ENCODE data around the gene PES1. TPM values are rescaled to one million over a fixed set of nuclear protein-coding genes. Genes with fewer than 3 reads are reported as not detected.
"Not testable (repeated sequence)": the region's sequence is repeated elsewhere in the genome, so short reads cannot be mapped to it uniquely, and the experiment has no call there.

Gene PES1
- total RNA-seq, 1 experiment from 2014 or later: 73.8 TPM

GRCh38 chr22:30574095-30574981 is 17.4 kb downstream of the PES1 start, which contains the start of gene GAL3ST1:
Gene GAL3ST1 (minus strand): TSS chr22:30574665. CDS start chr22:30557392, 17,273 bp downstream.
- Histone ChIP-seq H3K36me3 (peaks cover 9% of the 10 kb centered on the region; the same call in 1 of the 2 replicates), H3K27me3 (no peaks in the 10 kb centered on the region), H3K4me3 (no peak within 1 kb of the TSS), H3K4me1 (no peaks in the 10 kb centered on the region), H3K27ac (no peak within 1 kb of the TSS), H3K9me3 (replicated peaks) (no peaks in the 10 kb centered on the region)
- DNase-seq: no peak

DNA sequence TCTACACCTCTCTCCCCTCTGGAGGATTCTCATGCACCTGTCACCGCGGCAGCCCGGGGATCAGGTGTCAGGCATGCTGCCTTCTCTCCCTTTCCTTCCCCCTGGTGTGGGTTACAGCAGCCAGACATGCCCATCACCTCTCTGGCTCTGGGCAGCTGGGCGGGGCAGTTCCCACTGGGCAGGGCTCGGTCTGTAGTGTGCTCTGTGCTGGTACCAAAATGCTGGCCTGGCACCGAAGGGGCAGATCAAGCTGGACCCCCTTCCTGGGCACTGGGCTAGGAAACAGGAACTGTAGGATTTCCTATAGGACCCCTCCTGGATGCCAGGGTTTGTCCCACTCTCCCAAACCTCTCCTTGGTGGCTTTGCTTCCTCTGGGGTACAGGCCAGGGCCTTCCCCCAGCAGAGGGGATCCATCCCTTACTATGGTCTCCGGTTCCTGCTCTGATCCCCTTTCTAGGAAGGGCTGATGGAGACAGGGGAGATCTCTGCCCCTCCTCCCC is 18.1 kb downstream of the PES1 start:
- Histone ChIP-seq H3K27ac (no peak overlapping the region), H3K4me3 (no peak overlapping the region)

GRCh38 chr22:30572840-30573593 is 18.7 kb downstream of the PES1 start:
- peaks cover 7% of the 10 kb centered on the region; the same call in 1 of the 2 replicates for H3K36me3 ChIP-seq

More for the DNA sequence above, 18.1 kb downstream of the PES1 start:
- Histone ChIP-seq H3K4me1 (no peaks in the 10 kb centered on the region), H3K36me3 (peaks cover 7% of the 10 kb centered on the region; the same call in 1 of the 2 replicates), H3K27me3 (no peaks in the 10 kb centered on the region), H3K9me3 (replicated peaks) (no peaks in the 10 kb centered on the region)
- DNase-seq: peak in 1 of 2 experiments; percentile 32

GRCh38 chr22:30572210-30572609 is 19.5 kb downstream of the PES1 start:
- Histone ChIP-seq H3K27me3 (no peaks in the 10 kb centered on the region), H3K9me3 (replicated peaks) (no peaks in the 10 kb centered on the region), H3K4me1 (no peaks in the 10 kb centered on the region), H3K36me3 (peaks cover 6% of the 10 kb centered on the region; the same call in 1 of the 2 replicates), H3K27ac (no peak overlapping the region), H3K4me3 (no peak overlapping the region)
- DNase-seq: no peak

More at GRCh38 chr22:30572840-30573593, 18.7 kb downstream of the PES1 start:
- DNase-seq: no peak
- Histone ChIP-seq H3K4me1 (no peaks in the 10 kb centered on the region), H3K27ac (no peak overlapping the region), H3K9me3 (replicated peaks) (no peaks in the 10 kb centered on the region), H3K4me3 (no peak overlapping the region), H3K27me3 (no peaks in the 10 kb centered on the region)

DNA sequence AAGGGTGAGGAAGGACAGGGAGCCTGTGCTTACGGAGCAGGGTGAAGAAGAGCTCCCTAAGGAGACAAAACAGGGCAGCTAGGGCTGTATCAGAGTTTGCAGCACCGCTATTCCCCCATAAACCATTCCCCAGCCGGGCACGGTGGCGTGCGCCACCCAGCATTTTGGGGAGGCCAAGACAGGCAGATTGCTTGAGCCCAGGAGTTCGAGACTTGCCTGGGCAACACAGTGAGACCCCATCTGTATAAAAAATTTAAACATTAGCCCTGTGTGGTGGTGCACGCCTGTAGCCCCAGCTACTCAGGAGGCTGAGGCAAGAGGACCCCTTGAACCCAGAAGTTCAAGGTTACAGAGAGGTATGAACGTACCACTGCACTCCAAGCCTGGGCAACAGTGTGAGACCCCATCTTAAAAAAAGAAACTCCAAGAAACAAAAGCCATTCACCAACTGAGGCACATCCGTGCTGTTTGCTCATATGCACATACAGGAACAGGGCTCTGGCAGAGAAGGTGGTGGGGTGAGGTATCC is 22.0 kb downstream of the PES1 start:
- Histone ChIP-seq H3K36me3 (no peaks in the 10 kb centered on the region), H3K9me3 (replicated peaks) (no peaks in the 10 kb centered on the region), H3K27me3 (no peaks in the 10 kb centered on the region), H3K27ac (no peak overlapping the region), H3K4me1 (no peaks in the 10 kb centered on the region), H3K4me3 (no peak overlapping the region)
- DNase-seq: no peak

DNA sequence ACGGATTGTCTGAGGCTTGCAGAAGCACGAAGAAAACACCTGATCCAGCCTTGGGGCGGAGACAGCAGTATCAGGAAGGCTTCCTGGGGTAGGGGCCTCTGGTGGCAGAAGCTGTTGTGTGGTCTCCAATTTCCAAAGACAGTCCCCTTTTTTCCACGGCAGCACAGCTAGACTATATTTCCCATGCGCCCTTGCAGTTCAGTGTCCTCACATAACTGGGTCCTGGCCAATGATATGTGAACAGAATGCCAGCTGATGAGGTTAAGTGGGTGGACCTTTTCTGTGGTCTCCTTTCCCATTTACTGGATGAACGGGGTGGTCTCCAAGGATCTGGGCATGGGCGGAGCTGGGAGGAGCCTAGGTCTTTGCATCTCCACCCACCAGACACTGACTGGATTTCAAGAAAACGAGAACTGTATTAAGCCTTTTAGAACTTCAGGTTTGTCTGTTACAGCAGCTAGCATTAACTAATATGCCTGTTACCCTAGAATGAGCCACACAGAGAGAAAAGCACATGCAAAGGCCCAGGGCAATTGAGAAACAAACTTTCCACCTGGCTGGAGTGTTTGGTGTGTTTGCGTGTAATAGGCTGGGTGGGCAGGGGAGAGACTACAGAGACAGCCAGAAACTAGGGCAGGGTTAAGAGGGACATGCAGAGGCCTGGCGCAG is 23.4 kb downstream of the PES1 start:
- H3K9me3 ChIP-seq (replicated peaks): no peaks in the 10 kb centered on the region
- no peaks in the 10 kb centered on the region for H3K36me3 ChIP-seq
- H3K4me1 ChIP-seq: no peaks in the 10 kb centered on the region
- no peak overlapping the region for H3K4me3 ChIP-seq
- no peaks in the 10 kb centered on the region for H3K27me3 ChIP-seq
- no peak for DNase-seq
- no peak overlapping the region for H3K27ac ChIP-seq

- H3K4me1 ChIP-seq; H3K36me3 ChIP-seq; H3K4me3 ChIP-seq; DNase-seq; H3K27me3 ChIP-seq; H3K9me3 ChIP-seq (replicated peaks); H3K27ac ChIP-seq: not testable (repeated sequence)
Measured at GRCh38 chr22:30567277-30567676, 24.4 kb downstream of the PES1 start.

- Histone ChIP-seq H3K36me3 (no peaks in the 10 kb centered on the region), H3K9me3 (replicated peaks) (no peaks in the 10 kb centered on the region), H3K27me3 (no peaks in the 10 kb centered on the region), H3K27ac (no peak overlapping the region), H3K4me1 (no peaks in the 10 kb centered on the region), H3K4me3 (no peak overlapping the region)
- DNase-seq: no peak
Measured at GRCh38 chr22:30566125-30566524, 25.6 kb downstream of the PES1 start.

DNA sequence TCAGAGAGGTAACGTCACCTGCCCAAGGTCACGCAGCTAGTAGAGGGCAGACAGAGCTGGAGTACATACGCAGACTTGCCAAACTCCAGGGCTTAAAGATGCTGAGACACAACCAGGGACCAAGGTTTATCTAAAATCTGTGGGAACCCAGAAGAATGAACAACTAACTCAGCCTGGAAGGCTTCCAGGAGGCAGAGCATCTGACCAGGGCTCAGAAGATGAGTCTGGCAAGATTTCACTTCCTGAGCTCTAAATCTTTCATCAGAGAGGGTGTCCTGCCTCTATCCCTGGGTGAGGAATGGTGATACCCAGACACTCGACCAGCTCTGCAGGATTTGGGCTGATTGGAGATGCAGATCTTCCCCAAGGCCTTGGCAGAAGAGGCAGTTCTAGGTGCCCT is 26.4 kb downstream of the PES1 start:
- Histone ChIP-seq H3K27me3 (no peaks in the 10 kb centered on the region), H3K4me1 (no peaks in the 10 kb centered on the region), H3K9me3 (replicated peaks) (no peaks in the 10 kb centered on the region), H3K27ac (no peak overlapping the region), H3K36me3 (no peaks in the 10 kb centered on the region), H3K4me3 (no peak overlapping the region)
- DNase-seq: no peak

DNA sequence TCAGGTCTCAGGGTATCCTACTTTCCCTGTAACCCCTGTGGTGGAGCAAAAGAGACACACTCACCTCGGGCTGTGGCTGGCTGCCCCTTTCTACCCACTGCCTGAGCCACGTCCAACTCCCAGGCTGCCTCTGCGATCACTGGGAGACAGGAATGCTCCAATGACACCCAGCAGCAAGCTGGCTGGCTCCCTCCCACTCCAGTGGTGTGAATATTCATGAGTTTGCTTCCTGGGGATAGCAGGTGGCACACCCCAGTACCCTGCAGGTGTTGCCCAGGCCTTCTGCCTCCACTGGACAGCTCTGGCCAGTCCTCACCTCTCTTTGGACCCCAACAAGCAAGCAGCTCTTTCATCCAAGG is 27.0 kb downstream of the PES1 start:
- Histone ChIP-seq H3K4me3 (no peak overlapping the region), H3K27me3 (no peaks in the 10 kb centered on the region), H3K4me1 (no peaks in the 10 kb centered on the region), H3K36me3 (no peaks in the 10 kb centered on the region), H3K9me3 (replicated peaks) (no peaks in the 10 kb centered on the region), H3K27ac (no peak overlapping the region)
- no peak for DNase-seq

GRCh38 chr22:30564045-30564760 is 27.5 kb downstream of the PES1 start:
- no peaks in the 10 kb centered on the region for H3K36me3 ChIP-seq
- H3K9me3 ChIP-seq (replicated peaks): no peaks in the 10 kb centered on the region
- DNase-seq: no peak
- no peak overlapping the region for H3K27ac ChIP-seq
- H3K4me3 ChIP-seq: no peak overlapping the region
- no peaks in the 10 kb centered on the region for H3K27me3 ChIP-seq
- no peaks in the 10 kb centered on the region for H3K4me1 ChIP-seq

GRCh38 chr22:30562366-30562765 is 29.3 kb downstream of the PES1 start:
- H3K4me1 ChIP-seq: no peaks in the 10 kb centered on the region

GRCh38 chr22:30561402-30562189 is 30.1 kb downstream of the PES1 start:
- H3K36me3 ChIP-seq: no peaks in the 10 kb centered on the region
- H3K27me3 ChIP-seq: no peaks in the 10 kb centered on the region
- no peak for DNase-seq
- H3K4me3 ChIP-seq: no peak overlapping the region
- H3K27ac ChIP-seq: no peak overlapping the region
- no peaks in the 10 kb centered on the region for H3K4me1 ChIP-seq
- no peaks in the 10 kb centered on the region for H3K9me3 ChIP-seq (replicated peaks)

More at GRCh38 chr22:30562366-30562765, 29.3 kb downstream of the PES1 start:
- Histone ChIP-seq H3K27ac (no peak overlapping the region), H3K4me3 (no peak overlapping the region), H3K27me3 (no peaks in the 10 kb centered on the region), H3K36me3 (no peaks in the 10 kb centered on the region), H3K9me3 (replicated peaks) (no peaks in the 10 kb centered on the region)
- DNase-seq: no peak
